Vagina (tissue), 2 donors: ENCODE results near the gene EEF1A2. TPM values are rescaled to one million over a fixed set of nuclear protein-coding genes. Genes with fewer than 3 reads are reported as not detected.

ENCODE experiments used
- DNase-seq, 2 donors: peaks; one replicate each; pipeline ENCODE4 v3.0.0-alpha.2; 2017; ENCODE audit errors: extremely low spot score in 2 of 2
- H3K27ac ChIP-seq: fragments of 200-600 bp; sonication (generic); one replicate; pipeline ENCODE4 v1.5.1; 2019
- H3K27me3 ChIP-seq: fragments of 200-600 bp; sonication (generic); one replicate; pipeline ENCODE4 v1.5.1; 2019
- H3K36me3 ChIP-seq, 2 donors: fragments of 200-600 bp; sonication (generic); one replicate each; pipeline ENCODE4 v1.5.1; 2017 to 2019
- H3K4me1 ChIP-seq: fragments of 200-600 bp; sonication (generic); one replicate; pipeline ENCODE4 v1.5.1; 2019
- H3K4me3 ChIP-seq, 2 donors: fragments of 200-600 bp; sonication (generic); 1 replicate in 1 of 2; 2 replicates in 1 of 2; pipeline ENCODE4 v1.5.1; 2016 to 2019
- H3K9me3 ChIP-seq: fragments of 200-600 bp; sonication (generic); one replicate; pipeline ENCODE4 v1.5.1; 2019
- CTCF ChIP-seq, 3 experiments: fragments of 450-650 bp in 2 of 3; fragments of 200-600 bp in 1 of 3; sonication (generic) in 1 of 3; IDR thresholded peaks; one replicate each; pipeline ENCODE4 v1.5.1; 2017 to 2019; ENCODE audit warnings: antibody characterized with exemption in 3 of 3, mild to moderate bottlenecking in 2 of 3, moderate library complexity in 2 of 3
- POLR2A ChIP-seq, 2 donors: fragments of 450-650 bp; IDR thresholded peaks; one replicate each; pipeline ENCODE4 v1.6.1; 2017; ENCODE audit warnings: antibody characterized with exemption in 2 of 2, mild to moderate bottlenecking in 2 of 2, moderate library complexity in 2 of 2
- POLR2AphosphoS5 ChIP-seq, 2 donors: sonication (generic); formaldehyde crosslinking; IDR thresholded peaks; one replicate each; pipeline ENCODE4 v1.9.0; 2017; ENCODE audit warnings: antibody characterized with exemption in 2 of 2, mild to moderate bottlenecking in 2 of 2, low read depth in 1 of 2; ENCODE audit not compliant: insufficient read depth in 1 of 2
- intact Hi-C: fragments of 100-400 bp; cut with DNase I; formaldehyde crosslinking; loops from one replicate; pipeline ENCODE4 v1.15.1; 2023
- total RNA-seq: library from RNA; depleted of rRNA; stranded (reverse); fragments of >200 nt; gene quantifications from one replicate; pipeline ENCODE4 v1.2.3, GENCODE V29; 2016

Gene EEF1A2
- total RNA-seq, 1 donor from 2014 or later: 9.8 TPM

- DNase-seq: no peak
- H3K27ac ChIP-seq: no peak overlapping the region
- H3K27me3 ChIP-seq: no peaks in the 10 kb centered on the region
- no peaks in the 10 kb centered on the region for H3K36me3 ChIP-seq
- H3K9me3 ChIP-seq: no peaks in the 10 kb centered on the region
- H3K4me3 ChIP-seq: no peak overlapping the region
- TF ChIP-seq POLR2A (IDR thresholded peaks at IDR 0.05) (no peak), CTCF (IDR thresholded peaks at IDR 0.05) (no peak), POLR2AphosphoS5 (IDR thresholded peaks at IDR 0.05; ENCODE audit: insufficient read depth in 1 of 2, low read depth in 1 of 2) (no peak)
- intact Hi-C loops: no loop called here
- no peaks in the 10 kb centered on the region for H3K4me1 ChIP-seq
These were observed 56.8 kb downstream of the EEF1A2 start for GRCh38 chr20:63442100-63442493.

DNA sequence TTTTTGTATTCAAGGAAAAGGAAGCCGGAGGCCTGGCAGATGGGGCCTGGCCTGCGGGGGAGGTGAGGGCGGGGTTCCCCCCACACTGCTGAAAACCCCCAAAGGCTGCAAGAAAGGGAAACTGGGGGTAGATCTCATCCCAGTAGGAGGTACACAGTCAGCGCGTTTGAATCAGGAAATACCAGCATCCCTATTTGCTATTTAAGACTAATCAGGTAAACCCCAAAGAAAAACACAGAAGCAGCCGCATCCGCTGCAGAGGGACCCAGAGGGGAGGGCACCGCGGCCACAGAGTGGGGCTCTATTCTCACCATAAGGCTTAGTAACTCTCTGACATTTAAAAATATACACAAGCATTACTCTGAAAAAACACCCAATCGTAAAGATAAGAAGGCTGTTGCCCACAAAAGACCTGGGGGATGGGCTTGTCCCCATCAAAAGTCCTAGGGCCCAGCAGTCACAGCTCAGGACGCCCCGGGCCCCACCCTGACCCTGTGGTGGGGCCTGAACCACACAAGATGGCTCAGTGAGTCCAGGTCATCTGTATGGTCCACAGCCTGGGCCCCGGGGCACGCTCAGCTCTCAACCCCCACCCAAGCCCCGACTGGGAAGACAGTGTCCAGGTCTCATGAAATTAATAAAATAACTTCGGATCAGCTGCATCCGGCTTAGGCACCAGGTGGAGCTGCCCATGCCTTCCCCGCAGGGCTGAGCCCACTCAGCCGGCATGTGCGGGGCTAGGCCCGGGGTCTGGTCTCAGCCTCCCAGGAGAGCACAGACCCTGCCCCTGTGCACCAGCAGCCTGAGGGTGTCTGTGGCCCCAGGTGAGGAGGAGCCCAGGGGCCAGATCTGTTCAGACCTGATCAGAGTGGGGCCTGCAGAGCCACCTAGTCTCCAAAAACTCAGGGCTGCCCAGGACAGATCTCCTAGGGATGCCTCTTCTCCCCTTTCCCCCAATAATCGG lies 57.5 kb downstream of the EEF1A2 start:
- no peak for TF ChIP-seq CTCF (IDR thresholded peaks at IDR 0.05)
- TF ChIP-seq POLR2AphosphoS5 (IDR thresholded peaks at IDR 0.05; ENCODE audit: insufficient read depth in 1 of 2, low read depth in 1 of 2): no peak
- TF ChIP-seq POLR2A (IDR thresholded peaks at IDR 0.05): no peak

GRCh38 chr20:63440366-63440955 lies 58.4 kb downstream of the EEF1A2 start:
- no peaks in the 10 kb centered on the region for H3K36me3 ChIP-seq
- H3K4me3 ChIP-seq: no peak overlapping the region
- no peaks in the 10 kb centered on the region for H3K27me3 ChIP-seq
- TF ChIP-seq CTCF (IDR thresholded peaks at IDR 0.05) (no peak), POLR2A (IDR thresholded peaks at IDR 0.05) (no peak), POLR2AphosphoS5 (IDR thresholded peaks at IDR 0.05; ENCODE audit: insufficient read depth in 1 of 2, low read depth in 1 of 2) (no peak)
- no peak overlapping the region for H3K27ac ChIP-seq
- no peaks in the 10 kb centered on the region for H3K4me1 ChIP-seq
- intact Hi-C loops: no loop called here
- H3K9me3 ChIP-seq: no peaks in the 10 kb centered on the region
- no peak for DNase-seq

More for the DNA sequence above, 57.5 kb downstream of the EEF1A2 start:
- DNase-seq: no peak
- H3K4me1 ChIP-seq: no peaks in the 10 kb centered on the region
- H3K27me3 ChIP-seq: no peaks in the 10 kb centered on the region
- intact Hi-C loops: no loop called here
- no peak overlapping the region for H3K27ac ChIP-seq
- no peaks in the 10 kb centered on the region for H3K9me3 ChIP-seq
- H3K4me3 ChIP-seq: no peak overlapping the region
- no peaks in the 10 kb centered on the region for H3K36me3 ChIP-seq

DNA sequence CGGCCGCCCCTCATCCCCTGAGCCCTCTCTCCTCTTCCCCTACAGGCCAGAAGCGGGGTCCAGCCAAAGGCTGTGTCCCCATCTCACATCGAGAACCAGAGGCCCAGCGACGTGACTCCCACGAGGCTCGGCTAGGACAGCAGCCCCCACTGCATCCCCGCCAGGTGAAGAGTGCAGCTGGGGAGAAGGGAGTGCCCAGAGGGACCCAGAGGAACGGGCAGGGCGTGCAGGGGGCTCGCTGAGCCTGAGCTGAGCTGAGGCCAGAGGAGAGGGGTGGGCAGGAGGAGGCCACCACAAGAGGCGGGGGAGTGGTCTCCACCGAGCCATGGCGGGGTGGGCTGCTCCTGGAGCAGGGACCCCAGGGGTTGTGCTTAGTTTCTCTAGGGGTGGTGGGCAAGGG lies 59.0 kb downstream of the EEF1A2 start:
- Histone ChIP-seq H3K9me3 (no peaks in the 10 kb centered on the region), H3K4me3 (no peak overlapping the region), H3K36me3 (no peaks in the 10 kb centered on the region), H3K27ac (no peak overlapping the region), H3K27me3 (no peaks in the 10 kb centered on the region), H3K4me1 (no peaks in the 10 kb centered on the region)
- intact Hi-C loops: no loop called here
- no peak for DNase-seq
- TF ChIP-seq POLR2A (IDR thresholded peaks at IDR 0.05) (no peak), CTCF (IDR thresholded peaks at IDR 0.05) (no peak), POLR2AphosphoS5 (IDR thresholded peaks at IDR 0.05; ENCODE audit: insufficient read depth in 1 of 2, low read depth in 1 of 2) (no peak)

GRCh38 chr20:63438121-63438520 lies 60.8 kb downstream of the EEF1A2 start:
- H3K4me3 ChIP-seq: no peak overlapping the region
- no peak for TF ChIP-seq CTCF (IDR thresholded peaks at IDR 0.05)
- no peak for TF ChIP-seq POLR2A (IDR thresholded peaks at IDR 0.05)
- TF ChIP-seq POLR2AphosphoS5 (IDR thresholded peaks at IDR 0.05; ENCODE audit: insufficient read depth in 1 of 2, low read depth in 1 of 2): no peak
- no peak for DNase-seq
- no peaks in the 10 kb centered on the region for H3K9me3 ChIP-seq
- H3K27me3 ChIP-seq: no peaks in the 10 kb centered on the region
- no peaks in the 10 kb centered on the region for H3K36me3 ChIP-seq
- H3K4me1 ChIP-seq: no peaks in the 10 kb centered on the region
- intact Hi-C loops: no loop called here
- H3K27ac ChIP-seq: no peak overlapping the region
